A549 (cell line): ENCODE results near the gene STAT4. TPM values are rescaled to one million over a fixed set of nuclear protein-coding genes. Genes with fewer than 3 reads are reported as not detected.

ENCODE experiments used
- ATAC-seq, 2 experiments: fragments of 200-7000 bp in 1 of 2; fragments of >200 bp in 1 of 2; cut with Nextera tagmentation in 1 of 2; cut with Tn5 transposase in 1 of 2; 3 replicates each; pipeline versions ENCODE4 v1.8.0 to v1.9.1; 2018 to 2020; ENCODE audit warnings: mild to moderate bottlenecking in 1 of 2, moderate library complexity in 1 of 2
- CTCF ChIA-PET: fragments of 300-600 bp; sonication (Branson Sonifier 250); formaldehyde crosslinking; extraction: SDS; loops from one replicate; lab custom pipeline; 2021; ENCODE audit warnings: antibody characterized with exemption, inconsistent platforms; lab: Yijun Ruan, JAX
- POLR2A ChIA-PET: fragments of 350-600 bp; formaldehyde crosslinking; extraction: SDS; loops from one replicate; lab custom pipeline; 2021; ENCODE audit warnings: antibody characterized with exemption, inconsistent platforms; lab: Yijun Ruan, JAX
- DNase-seq, 2 experiments: peaks; one replicate each; pipeline versions ENCODE4 v3.0.0 to v3.0.0-alpha.2; 2011 to 2016; ENCODE audit warnings: low read depth in 1 of 2, low spot score in 1 of 2
- FAIRE-seq: peaks from 2 replicates; lab custom pipeline; 2011; peaks lifted over from hg19 to GRCh38; lab: Jason Lieb, UNC
- H3K27ac ChIP-seq, 2 experiments: fragments of >200 bp; sonication (Bioruptor Twin); formaldehyde crosslinking; 3 replicates each; pipeline ENCODE4 v1.5.1; 2016 to 2017
- H3K4me1 ChIP-seq: fragments of >200 bp; sonication (Bioruptor Twin); formaldehyde crosslinking; 3 replicates; pipeline ENCODE4 v1.6.1; 2016
- H3K4me2 ChIP-seq: fragments of >200 bp; sonication (Bioruptor Twin); formaldehyde crosslinking; 3 replicates; pipeline ENCODE4 v1.6.1; 2016
- H3K4me3 ChIP-seq: fragments of >200 bp; sonication (Bioruptor Twin); formaldehyde crosslinking; 3 replicates; pipeline ENCODE4 v1.5.1; 2016
- H3K9me3 ChIP-seq: fragments of >200 bp; sonication (Bioruptor Twin); formaldehyde crosslinking; 3 replicates; pipeline ENCODE4 v1.6.1; 2016
- BCL3 ChIP-seq: fragments of >200 bp; sonication (Bioruptor Twin); formaldehyde crosslinking; IDR thresholded peaks from 3 replicates; pipeline ENCODE4 v1.6.1; 2016
- CBX2 ChIP-seq: fragments of 200-600 bp; sonication (generic); IDR thresholded peaks from 2 replicates; pipeline ENCODE4 v1.6.1; 2016; ENCODE audit warnings: low read depth, mild to moderate bottlenecking, borderline replicate concordance
- CEBPB ChIP-seq, 2 experiments: fragments of >200 bp in 1 of 2; sonication (Bioruptor Twin) in 1 of 2; formaldehyde crosslinking in 1 of 2; IDR thresholded peaks; 2 replicates each; pipeline ENCODE4 v1.6.1; 2012 to 2016
- CHD4 ChIP-seq: fragments of 200-600 bp; sonication (generic); IDR thresholded peaks from 2 replicates; pipeline ENCODE4 v1.6.1; 2016; ENCODE audit warnings: antibody characterized with exemption, mild to moderate bottlenecking, borderline replicate concordance
- EP300 ChIP-seq, 2 experiments: fragments of >200 bp; sonication (Bioruptor Twin); formaldehyde crosslinking; IDR thresholded peaks; 2 replicates in 1 of 2; 3 replicates in 1 of 2; pipeline ENCODE4 v1.6.1; 2016 to 2017
- FOSL2 ChIP-seq, 2 experiments: fragments of 450-650 bp in 1 of 2; fragments of >200 bp in 1 of 2; sonication (Bioruptor Twin) in 1 of 2; formaldehyde crosslinking; IDR thresholded peaks; 2 replicates each; pipeline versions ENCODE4 v1.5.0 to v1.6.1; 2016 to 2020; ENCODE audit warnings: mild to moderate bottlenecking in 1 of 2, moderate library complexity in 1 of 2
- GATA3 ChIP-seq: IDR thresholded peaks from 2 replicates; pipeline ENCODE4 v1.6.1; 2012; ENCODE audit warnings: borderline replicate concordance
- HES2 ChIP-seq: fragments of >200 bp; sonication (Bioruptor Twin); formaldehyde crosslinking; IDR thresholded peaks from 2 replicates; pipeline ENCODE4 v1.6.1; 2016
- HMGXB4 ChIP-seq: fragments of 250-450 bp; sonication (Bioruptor Pico); IDR thresholded peaks from 2 replicates; pipeline ENCODE4 v1.5.0; 2021; ENCODE audit warnings: mild to moderate bottlenecking, moderate library complexity, borderline replicate concordance
- HOXB5 ChIP-seq: fragments of 250-450 bp; sonication (Bioruptor Pico); IDR thresholded peaks from 2 replicates; pipeline ENCODE4 v1.5.0; 2020; ENCODE audit warnings: mild to moderate bottlenecking, moderate library complexity
- JUN ChIP-seq, 2 experiments: fragments of >200 bp; sonication (Bioruptor Twin); formaldehyde crosslinking; IDR thresholded peaks; 2 replicates in 1 of 2; 3 replicates in 1 of 2; pipeline ENCODE4 v1.6.1; 2016 to 2017
- JUNB ChIP-seq: fragments of >200 bp; sonication (Bioruptor Twin); formaldehyde crosslinking; IDR thresholded peaks from 2 replicates; pipeline ENCODE4 v1.6.1; 2016
- KDM1A ChIP-seq: fragments of 200-600 bp; sonication (generic); IDR thresholded peaks from 2 replicates; pipeline ENCODE4 v1.6.1; 2016; ENCODE audit warnings: low read depth, mild to moderate bottlenecking
- KDM5A ChIP-seq: fragments of 200-600 bp; sonication (generic); IDR thresholded peaks from 2 replicates; pipeline ENCODE4 v1.6.1; 2016; ENCODE audit warnings: antibody characterized with exemption, mild to moderate bottlenecking
- MAX ChIP-seq: IDR thresholded peaks from 2 replicates; pipeline ENCODE4 v1.6.1; 2012
- MAZ ChIP-seq: fragments of 150-350 bp; IDR thresholded peaks from 2 replicates; pipeline ENCODE4 v1.6.1; 2014; ENCODE audit warnings: antibody characterized with exemption, low read depth, low read length, borderline replicate concordance
- RAD21 ChIP-seq, 2 experiments: fragments of >200 bp in 1 of 2; sonication (Bioruptor Twin) in 1 of 2; formaldehyde crosslinking in 1 of 2; IDR thresholded peaks in 1 of 2; conservative IDR thresholded peaks in 1 of 2; 2 replicates in 1 of 2; 3 replicates in 1 of 2; pipeline ENCODE4 v1.6.1; 2012 to 2018; ENCODE audit warnings: inconsistent platforms in 1 of 2
- SMC3 ChIP-seq: fragments of >200 bp; sonication (Bioruptor Twin); formaldehyde crosslinking; IDR thresholded peaks from 3 replicates; pipeline ENCODE4 v1.6.1; 2018; ENCODE audit warnings: inconsistent platforms
- SREBF2 ChIP-seq: fragments of 450-650 bp; IDR thresholded peaks from 2 replicates; pipeline ENCODE4 v1.6.1; 2014; ENCODE audit warnings: mild to moderate bottlenecking, moderate library complexity
- USF2 ChIP-seq: fragments of 450-650 bp; IDR thresholded peaks from 2 replicates; pipeline ENCODE4 v1.6.1; 2014; ENCODE audit warnings: antibody characterized with exemption
- ZC3H11A ChIP-seq: fragments of 450-650 bp; IDR thresholded peaks from 2 replicates; pipeline ENCODE4 v1.6.1; 2014; ENCODE audit warnings: antibody characterized with exemption, mild to moderate bottlenecking
- ZFP36 ChIP-seq: fragments of 450-650 bp; IDR thresholded peaks from 2 replicates; pipeline ENCODE4 v1.6.1; 2014; ENCODE audit warnings: borderline replicate concordance; ENCODE audit not compliant: partially characterized antibody
- WGBS: methylation state at CpG from one replicate; pipeline ENCODE4 v1.1.6; 2017; ENCODE audit errors: missing lambda C conversion rate; 5-methylcytosine and 5-hydroxymethylcytosine counted together
- polyA plus RNA-seq, 4 experiments: library from polyadenylated mRNA; depleted of rRNA in 3 of 4; stranded (reverse); fragments of >200 nt; fragmentation: RNase III in 1 of 4; extraction: RNeasy Plus Mini Kit Qiagen cat#74134 plus additional on column Dnase treatment in 1 of 4; gene quantifications; 2 replicates in 3 of 4; 3 replicates in 1 of 4; pipeline ENCODE4 v1.2.3, GENCODE V29; 2011 to 2017

The STAT4 gene
- polyA plus RNA-seq, 2 of the 4 experiments (the other 2 are of a cell fraction): 11.6 to 34.4 TPM

- H3K4me1 ChIP-seq: peaks cover 60% of the 10 kb centered on the region
- no peak for FAIRE-seq
- CTCF ChIA-PET: interaction anchor here (0.6 to 7.9 kb wide), 6 partner anchors 8 to 456 kb away, joined by 3 to 86 read pairs (median 4); no protein-coding TSS in a partner anchor
- TF ChIP-seq KDM1A (no peak), SREBF2 (no peak), USF2 (no peak), MAX (no peak), CHD4 (no peak), JUNB (peak; percentile 76), JUN (IDR thresholded peaks at IDR 0.05) (peak in 1 of 2 experiments; percentile 80; a peak in 2 of 5 replicates), HES2 (peak; percentile 42; the same call in 1 of the 2 replicates), CBX2 (no peak), RAD21 (conservative IDR thresholded peaks at IDR 0.05 in 1 of 2, IDR thresholded peaks at IDR 0.05 in 1 of 2) (peak in 1 of 2 experiments; percentile 23; a peak in 1 of 5 replicates), FOSL2 (IDR thresholded peaks at IDR 0.05) (0 out of 2 replicates have a peak, but pooled peaks have one; percentile 35), FOSL2 (CRISPR knock-in tag; IDR thresholded peaks at IDR 0.05) (peak; percentile 70), EP300 (IDR thresholded peaks at IDR 0.05) (peak; percentile 74 to 81; a peak in 3 of 5 replicates), HOXB5 (CRISPR knock-in tag) (no peak), ZC3H11A (no peak), BCL3 (peak; percentile 36; the same call in 1 of the 3 replicates), GATA3 (peak; percentile 62; the same call in 1 of the 2 replicates), SMC3 (0 out of 3 replicates have a peak, but pooled peaks have one; percentile 20), MAZ (no peak), CEBPB (IDR thresholded peaks at IDR 0.05) (peak; percentile 84 to 90)
- TF ChIP-seq, all 56 proteins: peak for 10
- peak in 1 of 2 experiments; percentile 69 for DNase-seq
- Histone ChIP-seq H3K4me2 (peak overlapping the region; percentile 64), H3K9me3 (peaks cover 28% of the 10 kb centered on the region), H3K27ac (peak overlapping the region; percentile 92 to 98), H3K4me3 (no peak overlapping the region)
- POLR2A ChIA-PET: interaction anchor here (0.6 to 2.8 kb wide), 2 partner anchors 28 to 110 kb away, joined by 3 to 24 read pairs; no protein-coding TSS in a partner anchor
- no peak for ATAC-seq
- 22% methylated on average over 3 of the region's 3 CpGs for WGBS
These were observed 102.7 kb downstream of the STAT4 start for GRCh38 chr2:191048073-191048472.

GRCh38 chr2:191045141-191045540 lies 105.7 kb downstream of the STAT4 start:
- WGBS: 87% methylated on average over 1 of the region's 1 CpG
- H3K4me2 ChIP-seq: no peak overlapping the region
- H3K4me1 ChIP-seq: peaks cover 61% of the 10 kb centered on the region
- DNase-seq (no peak), ATAC-seq (no peak), FAIRE-seq (no peak)
- TF ChIP-seq ZFP36: no peak
- TF ChIP-seq KDM5A: no peak
- no peak for TF ChIP-seq HMGXB4 (CRISPR knock-in tag)
- POLR2A ChIA-PET: no interaction called here
- H3K9me3 ChIP-seq: peaks cover 28% of the 10 kb centered on the region
- CTCF ChIA-PET: interaction anchor here (1.1 kb wide), 1 partner anchor 15 kb away, joined by 3 read pairs; no protein-coding TSS in a partner anchor
- peak overlapping the region; percentile 92 to 98 for H3K27ac ChIP-seq
- no peak overlapping the region for H3K4me3 ChIP-seq
